HG02981 (cell line): Measurements from ENCODE around the gene KLK10.

Source experiments
- ATAC-seq: cut with Tn5 transposase; IDR thresholded peaks from one replicate; pipeline ENCODE4 v1.9.1; 2021; ENCODE audit warnings: mild to moderate bottlenecking, moderate library complexity; ENCODE audit not compliant: unreplicated experiment

Gene KLK10

DNA sequence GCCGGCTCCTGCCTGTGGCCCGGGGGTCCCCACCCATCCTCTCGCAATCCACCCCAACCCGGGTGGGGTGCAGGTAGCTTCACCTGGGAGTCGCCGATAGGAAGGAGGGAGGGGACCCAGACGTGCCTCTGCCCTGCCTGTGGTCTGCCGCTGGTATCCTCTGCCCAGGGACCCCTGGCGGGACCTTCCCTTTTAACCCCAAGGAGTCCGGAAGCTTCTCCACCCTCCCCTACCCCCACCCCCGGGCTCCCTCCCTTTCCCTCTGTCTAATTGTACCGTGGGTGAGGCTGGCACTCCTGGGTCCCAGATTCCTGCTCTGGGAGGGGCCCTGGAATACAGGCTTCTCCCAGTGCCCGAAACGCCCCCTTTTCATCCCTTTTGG, at the start of gene KLK10:
TSS of gene KLK10 (minus strand) at position 166 of the 382 bp plus-strand sequence. CDS start 579 bp downstream, outside the sequence.
- ATAC-seq = no peak

- no peak for ATAC-seq
Observed at GRCh38 chr19:51066393-51067186, 47.1 kb upstream of the KLK10 start.

- ATAC-seq = no peak
Observed at GRCh38 chr19:51065221-51065960, 45.9 kb upstream of the KLK10 start.

DNA sequence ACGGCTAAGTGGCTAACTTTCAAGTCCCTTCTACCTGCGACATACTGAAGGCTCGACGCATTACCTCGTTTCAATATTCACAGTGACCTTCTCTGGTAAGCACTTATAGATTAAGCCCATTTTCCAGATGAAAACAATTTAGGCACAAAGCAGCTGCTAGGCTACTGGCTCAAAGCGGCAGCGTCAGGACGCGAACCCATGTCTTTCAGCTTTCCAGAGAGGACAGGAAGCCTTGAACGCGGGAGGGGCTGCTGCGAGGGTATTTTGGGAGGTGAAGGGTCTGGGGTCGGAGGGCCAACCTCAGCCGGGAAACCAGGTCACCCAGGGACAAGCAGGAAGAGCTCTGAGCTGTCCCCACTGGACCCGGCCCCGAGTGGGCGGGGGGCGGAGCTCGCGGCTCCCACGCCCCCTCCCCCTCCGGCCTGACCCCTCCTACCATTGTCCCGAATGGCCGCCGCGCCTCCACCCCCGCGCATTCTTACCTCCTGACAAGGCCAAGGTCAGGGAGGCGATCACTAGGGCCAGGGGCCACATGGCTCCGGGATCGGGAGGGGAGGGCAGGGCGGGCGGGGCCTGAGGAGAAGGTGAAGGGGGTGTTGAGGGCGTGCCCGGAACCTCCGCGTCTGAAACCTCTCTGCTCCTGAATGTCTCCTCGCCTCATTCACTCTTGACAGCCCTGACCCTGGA, 45.2 kb upstream of the KLK10 start, which contains the start of gene KLK13:
TSS of gene KLK13 (minus strand) at position 559 of the 687 bp plus-strand sequence. CDS start at position 534, 25 bp downstream.
- no peak for ATAC-seq

- no peak for ATAC-seq
Observed at GRCh38 chr19:51063664-51064063, 44.2 kb upstream of the KLK10 start.

- no peak for ATAC-seq
Observed at GRCh38 chr19:51060973-51061372, 41.5 kb upstream of the KLK10 start.

- no peak for ATAC-seq
Observed at GRCh38 chr19:51060336-51060735, 40.8 kb upstream of the KLK10 start.

DNA sequence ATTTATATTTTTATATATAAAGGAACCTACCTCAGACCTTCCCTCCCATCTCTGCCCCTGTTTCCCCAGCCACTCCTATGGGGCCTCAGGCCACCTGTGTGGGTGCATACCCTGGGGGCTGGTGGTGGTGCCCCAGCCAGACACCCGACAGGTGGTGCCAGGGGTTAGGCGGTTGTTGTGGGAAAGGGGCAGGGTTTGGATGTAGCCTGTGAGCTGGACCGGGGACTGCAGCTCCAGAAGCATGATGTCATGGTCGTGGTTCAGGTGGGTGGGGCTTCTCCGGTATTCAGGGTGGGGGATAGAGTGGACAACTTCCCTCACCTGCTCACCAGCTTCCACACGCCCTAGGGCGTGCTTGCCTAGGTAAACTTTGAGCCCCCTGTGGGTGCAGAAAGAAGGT, 40.2 kb upstream of the KLK10 start:
- ATAC-seq = no peak

DNA sequence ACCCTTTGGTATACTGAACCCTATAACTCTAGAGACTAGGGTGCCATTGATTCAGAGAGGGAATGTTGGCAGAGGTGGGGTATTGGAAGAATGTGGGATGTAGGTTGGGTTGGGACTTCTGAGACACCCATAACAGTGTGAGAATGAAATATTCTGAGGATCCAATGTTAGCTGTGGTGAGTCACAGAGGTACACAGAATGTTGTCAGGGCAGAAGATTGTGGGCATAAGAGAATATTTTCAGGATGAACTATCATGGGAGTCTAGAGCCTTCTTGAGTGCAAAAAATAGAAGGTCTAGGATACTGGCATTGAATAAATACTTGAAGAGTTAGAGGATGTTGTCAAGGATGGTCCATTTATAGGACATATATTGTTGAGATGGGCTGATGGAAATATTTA, 36.4 kb upstream of the KLK10 start:
- ATAC-seq = no peak

DNA sequence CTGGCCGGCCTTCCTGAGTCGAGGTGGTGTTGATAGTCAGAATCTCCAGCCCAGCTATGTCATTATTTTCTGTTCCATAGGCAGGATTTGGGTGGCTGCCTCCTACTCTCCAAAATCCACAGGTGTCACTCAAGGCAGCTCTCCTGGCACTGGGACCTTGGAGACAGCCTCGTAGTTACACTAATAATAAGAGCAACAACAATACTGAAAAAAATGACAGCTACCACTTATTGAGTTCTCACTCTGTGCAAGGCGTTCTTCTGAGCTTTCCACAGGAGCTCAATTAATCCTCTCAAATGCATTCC, 27.5 kb upstream of the KLK10 start:
- no peak for ATAC-seq

- ATAC-seq = no peak
Observed at GRCh38 chr19:51044327-51044726, 24.8 kb upstream of the KLK10 start.

- no peak for ATAC-seq
Observed at GRCh38 chr19:51043497-51043896, 24.0 kb upstream of the KLK10 start.

GRCh38 chr19:51040151-51040550, 20.6 kb upstream of the KLK10 start:
- no peak for ATAC-seq

DNA sequence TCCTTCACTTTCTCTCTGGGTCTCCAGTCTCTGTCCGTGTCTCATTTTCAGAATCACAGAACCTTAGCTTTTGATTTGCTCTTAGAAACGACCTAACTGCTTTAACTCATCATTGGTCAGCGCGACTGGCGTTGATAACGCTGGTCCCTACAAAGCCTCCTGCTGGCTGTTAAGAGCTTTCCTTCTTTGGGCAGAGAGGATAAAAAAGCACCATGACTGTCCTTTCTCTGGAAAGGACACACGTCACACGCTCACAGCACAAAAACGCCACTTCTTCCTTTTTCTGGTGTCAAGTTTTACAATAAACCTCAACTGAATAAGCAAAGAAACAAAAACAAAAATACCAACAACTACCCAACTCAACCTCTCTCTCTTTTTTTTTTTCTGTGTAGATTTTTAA, 17.0 kb upstream of the KLK10 start:
- no peak for ATAC-seq

DNA sequence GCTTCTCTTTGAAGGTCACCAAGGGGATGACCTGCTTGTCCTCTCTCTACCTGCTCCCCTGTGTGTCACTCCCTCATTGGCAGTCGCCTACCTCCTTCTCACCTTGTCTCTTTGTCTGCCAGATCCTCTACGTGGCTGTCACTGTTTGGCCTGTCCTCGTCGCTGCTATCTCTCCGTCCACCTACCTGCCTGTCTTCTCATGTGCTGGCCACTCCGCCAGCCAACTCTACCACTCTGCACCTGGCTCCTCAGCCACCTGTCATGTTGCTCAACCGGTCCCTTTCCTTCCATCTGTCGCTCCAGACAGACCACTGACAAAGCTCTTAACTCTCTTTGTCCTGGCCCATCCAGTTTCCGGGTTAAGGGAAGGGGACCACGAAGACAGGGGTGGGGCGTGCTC, 15.2 kb upstream of the KLK10 start, which contains the start of gene KLK12:
TSS of gene KLK12 (minus strand) at position 299 of the 400 bp plus-strand sequence. CDS start 381 bp downstream, outside the sequence.
- ATAC-seq = no peak

DNA sequence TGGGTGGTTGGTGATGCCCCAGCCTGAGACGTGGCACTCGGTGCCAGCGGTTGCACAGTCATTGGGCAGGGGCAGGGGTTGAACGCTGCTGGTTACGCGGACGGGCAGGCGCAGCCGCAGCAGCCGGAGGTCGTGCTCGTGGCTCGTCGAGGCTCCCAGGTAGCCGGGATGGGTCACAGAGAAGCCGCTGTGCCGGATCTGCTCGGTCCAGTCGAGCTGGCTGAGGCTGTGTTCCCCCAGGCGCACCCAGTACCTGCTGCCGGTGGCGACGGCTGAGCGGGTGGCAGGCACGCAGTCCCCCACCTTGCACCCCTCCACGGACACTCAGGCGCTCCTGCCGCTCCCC, 12.3 kb upstream of the KLK10 start:
- ATAC-seq = no peak

- no peak for ATAC-seq
Observed at GRCh38 chr19:51031220-51031879, 11.8 kb upstream of the KLK10 start.

GRCh38 chr19:51030631-51031030, 11.1 kb upstream of the KLK10 start:
- no peak for ATAC-seq

DNA sequence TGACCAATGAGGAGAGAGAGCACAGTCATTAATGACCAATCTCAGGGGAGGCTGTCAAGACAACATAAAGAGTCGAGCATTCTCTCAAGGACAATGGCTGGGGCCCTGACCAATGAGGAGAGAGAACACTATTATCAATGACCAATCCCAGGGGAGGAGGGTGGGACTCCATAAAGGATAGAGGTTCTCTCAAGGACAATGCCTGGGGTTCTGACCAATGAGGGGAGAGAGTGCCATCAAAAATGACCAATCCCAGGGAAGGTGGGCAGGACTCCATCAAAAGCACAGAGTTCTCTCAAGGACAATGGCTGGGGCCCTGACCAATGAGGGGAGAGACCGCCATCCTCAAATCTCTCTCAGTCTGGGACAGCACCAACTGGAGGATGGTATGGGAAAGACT, 10.2 kb upstream of the KLK10 start:
- no peak for ATAC-seq

DNA sequence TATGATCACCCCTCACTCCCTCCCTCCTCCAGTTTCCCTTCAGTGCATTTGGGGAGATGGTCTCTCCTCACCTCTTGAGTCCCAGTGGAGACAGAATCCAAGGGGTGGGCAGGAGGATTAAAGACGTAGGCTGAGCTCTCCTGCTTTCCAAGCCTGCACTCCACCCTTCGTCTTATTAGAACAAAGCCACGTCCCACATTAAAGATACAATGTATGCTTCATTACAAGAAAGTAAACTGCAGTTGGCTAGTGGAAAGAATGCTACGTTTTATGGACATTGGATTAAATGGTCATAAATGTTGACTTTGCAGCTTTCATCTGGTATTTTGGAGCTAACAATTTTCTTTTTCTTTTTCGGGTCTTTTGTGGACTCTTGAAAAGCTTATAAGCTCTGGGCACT, 8.4 kb upstream of the KLK10 start:
- no peak for ATAC-seq

DNA sequence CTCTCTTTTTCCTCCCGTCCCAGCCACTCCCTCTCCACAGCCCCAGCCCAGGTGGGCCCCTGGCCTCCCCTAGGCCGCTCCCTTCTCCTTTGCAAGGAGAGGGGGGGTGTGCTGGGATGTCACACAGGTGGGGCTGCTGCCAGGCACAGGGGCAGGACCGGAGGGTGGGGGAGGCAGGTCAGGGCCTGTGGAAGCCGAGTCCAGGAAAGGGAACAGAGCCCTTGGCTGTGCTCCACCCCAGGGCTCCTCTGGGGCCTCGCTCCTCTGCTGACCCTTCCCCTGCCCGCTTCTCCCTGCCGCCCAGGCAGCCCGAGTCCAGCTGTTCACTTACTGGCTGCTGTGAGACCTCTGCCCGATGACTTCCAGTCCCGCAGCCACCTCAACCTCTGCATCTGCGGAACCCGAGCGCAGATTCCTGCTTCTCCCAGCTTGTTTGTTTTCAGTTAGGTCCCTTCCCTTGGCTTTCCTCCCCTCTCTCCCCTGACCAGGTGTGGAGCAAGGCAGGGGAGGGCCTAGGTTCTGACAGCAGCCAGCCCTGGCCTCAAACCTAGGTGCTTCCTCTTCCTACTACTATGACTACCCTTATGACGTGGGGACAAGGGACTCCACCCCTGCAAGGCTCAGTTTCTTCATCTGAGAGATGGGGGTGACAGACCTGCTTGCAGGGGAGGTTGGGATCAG, 7.8 kb upstream of the KLK10 start:
- ATAC-seq = no peak
